ENCODE data around the gene ROGDI.

Gene ROGDI

DNA sequence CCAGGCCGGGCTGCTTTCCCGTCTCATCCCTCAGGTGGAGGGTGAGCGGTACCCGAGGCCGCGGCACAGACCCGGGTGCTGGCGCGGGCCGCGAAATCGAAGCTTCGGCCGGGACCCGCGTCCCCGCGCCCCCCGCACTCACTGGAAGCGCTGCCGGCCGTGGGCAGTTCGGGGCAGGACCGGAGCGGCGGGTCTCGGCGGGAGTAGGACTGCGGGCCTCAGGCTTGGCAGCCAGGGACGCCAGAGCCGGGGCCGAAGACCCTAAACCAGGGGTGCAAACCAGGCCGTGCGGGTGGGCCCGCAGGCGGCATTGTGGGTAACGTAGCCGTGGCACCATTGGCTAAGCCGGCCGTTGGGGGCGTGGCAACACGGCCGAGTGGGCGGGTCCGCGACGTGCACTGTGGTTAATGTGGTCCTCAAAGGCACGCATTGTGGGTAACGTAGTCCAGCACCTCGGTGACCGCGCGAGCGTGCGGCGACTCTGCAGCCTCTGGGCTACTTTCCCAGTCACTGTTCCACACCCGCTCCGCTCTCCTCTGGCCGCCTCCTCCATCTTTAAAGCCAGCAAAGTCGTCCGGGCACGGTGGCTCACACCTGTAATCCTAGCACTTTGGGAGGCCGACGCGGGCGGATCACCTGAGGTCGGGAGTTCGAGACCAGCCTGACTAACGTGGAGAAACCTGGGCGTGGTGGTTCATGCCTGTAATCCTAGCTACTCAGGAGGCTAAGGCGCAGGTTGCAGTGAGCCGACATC lies 35.4 kb downstream of the ROGDI start, which contains the start of gene ZNF500:
Gene ZNF500 (minus strand): TSS at position 288 of the 754 bp plus-strand sequence. CDS start 1,184 bp downstream, outside the sequence.
- peak; percentile 98 for DNase-seq (ENCODE audit: low spot score)

DNA sequence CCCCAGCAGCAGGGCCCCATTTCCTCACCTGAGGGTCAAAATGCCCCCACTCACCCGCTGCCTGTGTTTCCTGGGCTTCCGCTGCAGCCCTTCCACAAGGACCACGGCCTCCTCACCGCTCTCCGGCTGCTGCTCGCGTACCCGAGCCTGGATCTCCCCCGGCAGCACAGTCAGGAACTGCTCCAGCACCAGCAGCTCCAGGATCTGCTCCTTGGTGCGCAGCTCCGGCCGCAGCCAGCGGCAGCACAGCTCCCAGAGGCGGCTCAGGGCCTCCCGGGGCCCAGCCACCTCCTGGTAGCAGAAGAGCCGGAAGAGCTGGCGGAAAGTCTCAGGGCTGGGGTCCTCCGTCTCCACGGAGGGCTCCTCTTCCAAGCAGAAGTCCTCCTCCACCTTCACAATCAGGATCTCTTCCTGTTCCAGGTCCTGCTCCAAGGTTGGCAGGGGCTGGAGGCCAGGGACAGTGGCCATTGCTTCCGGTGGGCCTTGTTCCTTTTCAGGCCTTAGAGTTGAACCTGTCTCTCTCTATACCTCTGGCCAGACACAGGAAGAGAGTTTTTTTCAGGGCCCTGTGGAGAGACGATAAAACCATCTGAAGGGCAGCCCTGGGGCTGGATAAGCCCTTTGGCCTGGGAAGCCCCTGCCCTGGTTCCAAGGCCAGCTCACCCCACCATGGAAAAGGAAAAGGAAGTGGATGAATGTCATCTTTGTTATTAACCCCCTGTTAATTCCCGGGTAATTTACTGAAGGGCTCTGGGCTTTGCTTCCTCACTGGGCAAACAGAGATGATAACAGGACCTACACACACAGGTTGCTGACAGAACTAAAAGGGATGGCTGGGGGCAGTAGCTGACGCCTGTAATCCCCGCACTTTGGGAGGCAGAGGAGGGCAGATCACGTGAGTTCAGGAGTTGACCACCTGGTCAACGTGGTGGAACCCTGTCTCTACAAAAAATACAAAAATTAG lies 36.6 kb downstream of the ROGDI start:
- no peak for DNase-seq (ENCODE audit: low spot score)

DNA sequence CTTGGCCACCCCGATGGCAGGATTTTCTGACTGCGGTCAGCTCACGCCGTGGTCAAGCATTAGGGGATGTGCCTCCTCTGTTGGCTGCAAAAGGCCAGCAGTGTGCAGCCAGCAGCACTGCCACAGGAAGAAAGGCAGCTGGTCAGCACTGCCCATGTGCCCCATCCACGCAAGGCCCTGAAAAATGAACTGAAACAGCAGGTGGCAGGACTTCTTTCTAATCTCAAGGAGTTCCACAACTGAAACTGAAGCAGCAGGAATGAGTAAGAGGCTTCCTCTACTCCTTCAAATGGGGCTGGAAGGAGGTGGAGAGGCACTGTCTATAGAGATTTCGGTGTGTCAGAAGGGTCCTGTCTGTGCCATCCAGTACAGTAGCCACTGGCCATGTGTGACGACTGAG lies 38.6 kb downstream of the ROGDI start:
- DNase-seq (ENCODE audit: low spot score), result no peak

DNA sequence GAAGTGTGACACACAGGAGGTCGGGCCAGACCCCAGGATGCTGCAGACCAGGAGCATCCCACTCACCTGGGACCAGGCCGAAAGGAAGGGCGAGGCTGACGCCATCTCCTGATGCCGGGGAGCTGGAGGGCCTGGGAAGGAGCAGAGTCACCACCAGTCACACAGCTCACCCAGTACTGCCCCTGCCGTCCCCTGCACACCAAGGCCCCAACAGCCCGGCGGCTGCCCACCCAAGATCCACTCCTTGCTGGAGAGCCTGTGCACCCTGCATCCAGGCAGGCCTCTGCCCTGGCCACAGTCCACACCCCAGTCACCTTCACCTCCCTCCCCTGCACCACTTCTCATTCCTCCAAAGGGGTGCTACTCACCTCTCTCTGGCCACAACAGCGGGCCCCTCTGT lies 40.2 kb downstream of the ROGDI start:
- no peak for DNase-seq (ENCODE audit: low spot score)

DNA sequence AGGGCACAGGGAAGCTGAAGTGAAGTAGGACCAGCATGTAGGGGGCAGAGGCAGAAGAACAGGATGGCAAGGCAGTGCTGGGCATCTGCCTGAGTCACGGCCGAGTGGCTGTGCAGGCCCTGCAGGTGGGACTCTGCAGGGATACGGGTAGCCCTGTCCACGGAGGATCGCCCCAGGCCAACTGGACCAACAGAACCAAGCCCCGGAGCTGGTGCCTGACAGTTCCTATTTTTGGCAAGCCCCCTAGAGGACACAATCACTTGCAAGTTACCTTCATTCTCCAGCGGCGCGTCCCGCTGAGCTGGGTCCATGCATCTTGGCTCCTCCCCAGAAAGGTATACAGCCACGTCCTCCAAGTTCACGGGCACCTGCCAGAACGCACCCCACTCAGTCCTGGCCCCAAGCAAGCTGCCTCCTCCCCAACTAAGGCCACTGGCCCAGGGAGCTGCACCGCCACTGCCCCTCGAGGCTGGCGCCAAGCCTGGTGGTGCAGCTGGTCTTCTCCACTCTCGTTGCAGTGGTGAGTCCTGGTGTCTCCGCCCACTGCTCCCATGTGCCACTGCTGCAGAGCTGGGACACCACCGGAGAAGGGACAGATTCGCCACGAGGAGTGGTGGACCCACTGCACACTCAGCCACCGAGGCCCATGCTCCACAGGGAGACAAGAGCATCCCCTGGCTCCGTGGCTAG lies 42.1 kb downstream of the ROGDI start:
- DNase-seq (ENCODE audit: low spot score), result no peak

DNA sequence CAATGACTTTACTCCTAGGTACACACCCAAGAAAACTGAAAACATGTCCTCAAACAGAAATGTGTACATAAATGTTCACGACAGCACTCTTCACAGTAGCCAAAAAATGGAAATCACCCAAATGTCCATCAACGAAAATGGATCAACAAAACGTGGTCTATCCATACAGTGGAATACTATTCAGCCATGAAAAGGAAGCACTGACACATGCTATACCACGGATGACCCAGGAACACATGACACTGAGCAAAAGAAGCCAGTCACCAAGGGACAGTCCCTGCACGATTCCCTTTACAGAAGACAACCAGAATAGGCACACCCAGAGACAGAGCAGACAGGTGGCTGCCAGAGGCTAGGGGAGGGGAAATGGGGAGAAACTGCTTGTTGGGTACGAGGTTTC lies 46.7 kb downstream of the ROGDI start:
- DNase-seq (ENCODE audit: low spot score), result no peak

DNA sequence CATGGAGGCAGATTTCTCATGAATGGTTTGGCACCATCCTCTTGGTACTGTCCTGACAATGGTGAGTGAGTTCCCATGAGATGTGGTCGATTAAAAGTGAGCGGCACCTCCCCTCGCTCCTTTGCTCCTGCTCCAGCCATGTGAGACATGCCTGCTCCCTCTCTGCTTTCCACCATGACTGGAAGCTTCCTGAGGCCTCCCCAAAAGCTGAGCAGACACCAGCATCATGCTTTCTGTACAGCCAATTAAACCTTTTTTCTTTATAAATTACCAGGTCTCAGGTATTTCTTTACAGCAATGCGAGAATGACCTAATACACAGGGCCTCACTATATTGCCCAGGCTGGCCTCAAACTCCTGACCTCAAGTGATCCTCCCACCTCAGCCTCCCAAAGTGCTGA lies 47.6 kb downstream of the ROGDI start:
- DNase-seq (ENCODE audit: low spot score), result no peak

DNA sequence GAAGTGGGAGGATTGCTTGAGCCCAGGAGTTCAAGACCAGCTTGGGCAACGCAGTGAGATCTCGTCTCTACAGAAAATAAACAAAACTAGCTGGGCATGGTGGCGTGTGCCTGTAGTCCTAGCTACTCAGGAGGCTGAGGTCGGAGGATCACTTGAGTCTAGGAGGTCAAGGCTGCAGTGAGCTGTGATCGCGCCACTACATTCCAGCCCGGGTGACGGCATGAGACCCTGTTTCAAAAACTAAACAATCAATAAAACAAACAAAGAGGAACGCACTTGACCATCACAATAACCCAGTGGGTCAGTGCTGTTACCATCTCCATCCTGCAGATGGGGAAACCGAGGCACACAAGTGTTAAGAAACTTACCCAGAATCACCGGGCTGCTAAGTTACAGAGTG lies 49.2 kb downstream of the ROGDI start:
- no peak for DNase-seq (ENCODE audit: low spot score)

DNA sequence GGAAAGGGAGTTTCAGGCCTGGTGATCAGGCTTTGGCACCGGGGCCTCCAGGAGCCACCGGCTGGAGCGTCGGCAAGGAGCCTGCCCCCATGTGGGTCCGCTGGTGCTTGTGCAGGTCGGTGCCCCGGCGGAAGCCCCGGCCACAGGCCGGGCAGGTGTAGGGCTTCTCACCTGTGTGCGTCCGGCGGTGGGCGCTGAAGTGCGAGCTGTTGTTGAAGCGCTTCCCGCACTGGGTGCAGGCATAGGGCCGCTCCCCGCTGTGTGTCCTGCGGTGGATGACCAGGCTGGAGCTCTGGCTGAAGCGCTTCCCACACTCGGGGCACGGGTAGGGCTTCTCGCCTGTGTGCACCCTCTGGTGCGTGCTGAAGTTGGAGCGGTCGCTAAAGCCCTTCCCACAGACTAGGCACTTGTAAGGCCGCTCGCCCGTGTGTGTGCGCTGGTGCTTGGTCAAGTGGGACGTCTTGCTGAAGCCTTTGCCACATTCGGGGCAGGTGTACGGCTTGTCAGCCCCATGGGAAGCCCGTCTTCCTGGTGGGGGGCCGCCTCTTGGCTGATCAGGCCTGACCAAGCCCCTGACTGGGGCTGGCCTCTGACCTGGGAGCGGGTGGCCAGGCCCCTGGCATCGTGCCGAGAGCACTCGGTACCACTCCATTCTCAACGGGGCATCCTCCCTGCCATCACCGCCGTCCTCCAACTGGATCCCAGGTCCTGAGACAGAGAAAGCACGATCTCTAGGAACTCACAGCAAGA lies 49.9 kb downstream of the ROGDI start:
- DNase-seq (ENCODE audit: low spot score), result no peak

DNA sequence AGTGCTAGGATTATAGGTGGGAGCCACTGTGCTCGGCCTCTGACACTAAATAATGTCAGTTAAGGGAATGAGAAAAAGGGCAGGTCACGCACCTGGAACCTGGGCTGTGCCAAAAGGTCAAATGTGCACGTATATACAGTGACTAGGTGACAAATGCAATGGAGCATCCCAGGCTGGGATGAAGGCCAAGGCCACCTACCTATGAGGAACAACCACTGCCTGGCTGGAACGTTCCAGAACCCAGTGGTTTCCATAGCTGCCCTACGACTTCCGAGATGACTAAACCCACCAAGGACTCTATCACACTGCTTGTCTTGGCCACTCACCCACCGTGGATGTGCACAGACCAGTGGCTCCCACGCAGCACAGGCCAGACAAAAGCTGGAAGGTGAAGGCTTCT lies 51.5 kb downstream of the ROGDI start:
- no peak for DNase-seq (ENCODE audit: low spot score)

DNA sequence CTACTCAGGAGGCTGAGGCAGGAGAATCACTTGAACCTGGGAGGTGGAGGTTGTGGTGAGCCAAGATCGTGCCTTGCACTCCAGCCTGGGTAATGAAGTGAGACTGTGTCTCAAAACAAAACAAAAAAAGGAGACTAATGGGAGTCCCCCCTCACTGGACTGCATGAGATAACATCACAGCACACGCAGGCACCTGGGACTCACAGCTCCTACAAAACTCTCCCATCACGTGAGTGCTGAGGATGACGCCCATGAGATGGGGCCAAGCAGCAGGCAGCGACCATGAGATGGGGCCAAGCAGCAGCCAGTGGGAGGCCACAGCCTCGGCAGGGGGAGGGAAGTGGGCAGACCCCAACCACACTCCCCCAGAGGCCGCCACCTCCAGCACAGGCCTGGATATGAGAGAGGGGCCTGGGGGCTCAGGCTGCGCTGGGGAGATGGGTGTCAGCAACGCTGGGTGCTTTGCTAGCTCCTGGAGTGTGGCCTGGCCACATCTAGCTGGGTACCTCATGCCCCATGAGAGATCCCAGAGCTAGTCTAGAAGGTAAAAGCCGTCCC lies 52.7 kb downstream of the ROGDI start:
- no peak for DNase-seq (ENCODE audit: low spot score)

DNA sequence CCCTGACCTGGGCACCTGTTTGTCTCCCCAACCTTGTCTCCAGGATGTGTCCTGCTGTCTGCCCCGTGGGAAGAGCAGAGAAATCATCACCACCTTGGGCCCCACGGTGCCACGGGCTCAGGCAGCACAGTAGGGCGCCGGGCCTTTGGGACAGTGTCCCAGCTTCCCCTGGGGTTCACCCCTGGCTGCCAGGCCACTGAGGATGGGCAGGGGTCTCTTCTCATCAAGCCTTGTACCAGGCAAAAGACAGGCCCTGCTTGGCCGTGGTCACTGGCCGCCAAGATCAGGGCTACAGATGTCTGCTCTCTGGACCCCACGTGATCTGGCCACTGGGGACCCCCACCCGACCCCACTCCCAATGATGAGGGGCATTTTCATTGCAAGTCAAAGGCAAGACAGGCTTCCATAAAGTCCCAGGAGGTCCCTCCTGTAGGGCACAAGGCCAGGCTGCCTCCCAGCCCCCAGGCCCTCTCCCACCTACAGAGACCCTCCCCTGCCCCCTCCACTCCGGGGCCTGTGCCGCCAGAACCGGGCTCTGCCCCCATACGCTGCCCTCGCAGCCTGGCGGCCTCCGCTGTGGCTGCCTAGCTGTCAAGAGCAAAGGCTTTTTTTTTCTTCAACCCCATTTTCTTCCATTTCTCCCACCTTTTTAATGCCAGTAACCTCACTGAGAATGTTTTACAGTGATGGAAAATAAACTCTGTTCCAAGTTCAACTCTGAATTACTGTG lies 53.6 kb downstream of the ROGDI start:
- no peak for DNase-seq (ENCODE audit: low spot score)

DNA sequence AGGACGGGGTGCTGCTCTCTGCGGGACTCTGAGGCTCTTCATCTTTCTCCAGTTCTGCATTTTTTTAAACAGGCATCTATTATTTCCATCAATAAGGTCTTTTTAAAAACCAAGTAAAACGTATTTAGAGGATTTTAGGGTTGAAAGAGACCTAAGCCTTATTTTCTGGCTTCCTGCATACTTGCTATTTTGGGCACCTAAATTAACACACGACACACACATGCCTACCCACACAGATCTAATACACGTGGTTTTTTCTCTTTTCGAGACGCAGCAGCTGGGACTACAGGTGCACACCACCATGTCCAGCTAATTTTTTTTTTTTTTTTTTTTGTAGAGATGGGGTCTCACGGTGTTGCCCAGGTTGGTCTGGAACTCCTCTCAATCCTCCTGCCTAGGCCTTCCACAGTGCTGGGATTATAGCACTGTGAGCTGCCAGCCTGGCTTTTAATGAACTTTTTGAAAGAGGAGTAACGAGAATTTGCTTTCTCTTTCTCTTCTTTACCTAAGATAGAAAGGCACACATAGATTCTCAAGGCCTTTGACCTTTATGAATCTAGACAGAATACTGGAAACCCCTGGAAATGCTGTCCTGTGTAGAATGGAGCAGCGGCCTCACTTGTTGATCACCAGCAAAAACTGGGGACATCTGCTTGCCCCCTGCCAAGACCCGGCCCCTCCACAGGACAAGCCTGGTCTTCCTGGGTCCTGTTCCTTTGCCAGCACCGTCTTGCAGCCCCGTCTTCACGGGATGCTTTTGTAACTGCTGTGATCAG lies 54.3 kb downstream of the ROGDI start:
- DNase-seq (ENCODE audit: low spot score), result no peak

DNA sequence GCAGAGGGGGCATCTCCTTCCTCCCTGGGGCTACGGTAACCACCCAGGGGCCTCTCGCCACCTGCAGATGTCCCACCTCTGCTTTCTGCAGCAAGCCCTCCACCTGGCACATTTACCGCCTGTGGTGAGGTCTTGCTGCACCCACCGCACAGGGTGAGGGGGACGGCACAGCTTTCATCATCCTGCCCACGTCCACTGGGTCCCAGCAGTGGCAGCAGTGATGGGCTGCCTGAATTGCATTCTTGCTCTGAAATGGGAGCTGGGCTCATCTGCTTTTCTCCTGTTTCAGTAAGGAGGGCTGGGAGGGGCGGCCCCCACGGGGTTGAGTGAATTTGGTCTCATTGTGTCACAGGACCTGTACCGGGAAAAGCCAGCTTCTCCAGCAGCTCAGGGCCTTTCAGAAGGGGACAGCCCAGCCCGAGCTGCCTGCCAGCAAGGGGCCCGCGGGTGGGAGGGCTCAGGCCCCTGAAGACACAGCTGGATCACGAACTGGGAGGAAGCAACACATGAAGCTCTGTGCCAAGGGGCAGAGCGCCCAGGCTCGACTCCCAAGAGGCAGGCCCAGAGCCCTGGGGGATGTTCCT lies 55.4 kb downstream of the ROGDI start:
- DNase-seq (ENCODE audit: low spot score), result no peak

All from left forelimb (tissue), 1 donor.